NCI-H2171 treated with DMSO at 0.1 percent for 48 hours (cell line): Measurements from ENCODE around the gene PLCB4.

Experiments
- DNase-seq: peaks from one replicate; lab custom pipeline; 2025; lab: John Stamatoyannopoulos, UW

The PLCB4 gene

GRCh38 chr20:9061434-9061833 lies 7.5 kb upstream of the PLCB4 start:
- no peak for DNase-seq

- no peak for DNase-seq
Measured at GRCh38 chr20:9062066-9062465, 6.8 kb upstream of the PLCB4 start.

DNA sequence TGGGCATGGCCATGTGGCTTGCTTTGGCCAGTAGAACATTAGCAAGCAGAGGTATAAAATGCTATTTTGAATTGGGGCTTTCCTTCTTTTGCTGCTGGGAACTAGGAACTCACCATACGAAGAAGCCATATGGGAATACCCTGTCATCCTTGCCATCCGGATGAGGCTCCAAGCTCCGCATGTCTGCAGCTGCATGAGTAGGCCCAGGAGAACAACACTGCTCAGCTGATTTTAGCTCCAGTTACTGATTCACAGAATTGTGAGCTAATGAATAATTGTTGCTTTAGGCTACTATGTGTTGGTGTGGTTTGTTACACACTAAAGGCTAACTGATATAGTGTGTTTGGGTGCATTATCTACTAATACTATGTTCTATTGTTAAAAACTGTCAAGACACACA lies 2.7 kb upstream of the PLCB4 start:
- DNase-seq, result peak; percentile 79

DNA sequence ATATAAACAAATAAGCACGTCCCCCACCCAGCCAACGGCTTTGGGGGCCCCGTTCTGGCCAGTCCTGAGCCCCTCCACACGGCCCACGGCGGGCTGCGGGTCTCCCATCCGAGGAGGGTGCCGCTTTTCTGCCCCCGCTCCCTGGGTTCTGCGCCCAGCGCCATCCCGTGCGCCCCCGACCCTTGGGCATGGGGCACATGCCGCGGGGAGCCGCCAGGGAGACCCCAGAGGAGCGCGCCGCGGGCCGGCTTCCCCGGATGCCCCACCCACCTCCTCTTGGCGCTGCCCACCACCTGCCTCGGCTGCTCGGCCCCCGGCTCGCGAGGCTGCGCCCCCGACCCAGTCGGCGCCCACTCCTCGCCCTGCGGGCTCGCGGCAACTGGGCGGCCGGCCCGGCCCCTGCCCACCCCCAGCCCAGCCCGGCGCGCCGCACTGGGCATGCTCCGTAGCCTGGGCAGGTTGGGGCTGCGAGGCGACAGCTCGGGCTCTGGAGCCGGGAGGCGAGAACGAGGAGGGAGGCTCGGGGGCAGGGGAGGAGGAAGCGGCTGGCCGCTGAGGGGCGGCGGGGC lies 570 bp upstream of the PLCB4 start:
- DNase-seq, result peak; percentile 75

DNA sequence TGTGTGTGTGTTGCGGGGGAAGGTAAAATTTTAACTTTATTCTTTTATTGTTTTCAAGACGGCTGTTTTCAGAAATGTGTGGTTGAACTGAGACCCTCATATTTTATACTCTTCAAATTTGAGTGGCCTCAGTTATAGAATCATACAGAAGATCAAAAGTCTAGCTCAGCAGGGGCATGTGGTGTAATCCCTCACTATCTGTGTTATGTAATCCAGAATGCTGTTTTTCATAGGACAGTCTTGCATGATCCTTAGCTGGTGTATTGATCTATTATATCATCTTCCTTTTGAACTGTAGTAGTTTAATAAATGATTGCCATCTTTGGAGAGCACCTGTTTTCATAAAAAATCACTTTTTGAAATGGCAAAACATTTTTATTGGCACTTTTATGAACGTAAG lies 1.4 kb downstream of the PLCB4 start:
- DNase-seq, result peak; percentile 13

DNA sequence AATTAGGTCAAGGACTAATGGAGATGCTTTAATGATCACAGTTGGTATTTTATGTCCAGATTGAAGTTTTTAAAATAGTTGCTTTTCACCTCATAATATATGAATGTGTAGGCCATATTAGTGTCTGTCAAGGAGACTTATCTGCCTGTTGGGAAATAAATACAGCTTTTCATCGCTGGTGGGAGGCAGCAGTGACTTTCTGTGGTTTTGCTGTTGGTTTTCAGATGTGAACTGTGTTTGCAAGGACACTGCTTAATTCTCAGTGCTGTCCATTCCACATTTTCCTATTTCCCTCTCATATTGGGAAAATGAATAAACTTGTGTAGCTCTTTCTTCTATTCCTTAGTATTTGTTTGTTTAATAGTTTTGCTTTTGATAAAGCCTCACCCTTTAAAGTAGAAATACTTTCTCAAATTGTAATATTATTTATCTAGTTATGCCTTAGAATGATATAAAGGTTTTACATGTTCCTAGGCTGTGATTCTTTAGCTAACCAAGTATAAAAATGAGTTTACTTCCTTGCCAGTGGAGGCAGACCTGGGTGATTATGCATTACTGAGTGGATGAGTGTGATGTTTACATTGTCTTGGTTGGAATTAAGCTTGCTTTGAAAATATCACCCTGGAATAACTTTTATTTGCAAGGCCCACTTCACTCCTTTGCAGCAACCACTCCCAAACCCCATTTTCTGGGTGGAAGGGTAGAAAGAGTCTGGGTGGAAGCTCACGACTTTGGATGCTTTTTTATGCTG lies 3.3 kb downstream of the PLCB4 start:
- DNase-seq, result no peak

DNA sequence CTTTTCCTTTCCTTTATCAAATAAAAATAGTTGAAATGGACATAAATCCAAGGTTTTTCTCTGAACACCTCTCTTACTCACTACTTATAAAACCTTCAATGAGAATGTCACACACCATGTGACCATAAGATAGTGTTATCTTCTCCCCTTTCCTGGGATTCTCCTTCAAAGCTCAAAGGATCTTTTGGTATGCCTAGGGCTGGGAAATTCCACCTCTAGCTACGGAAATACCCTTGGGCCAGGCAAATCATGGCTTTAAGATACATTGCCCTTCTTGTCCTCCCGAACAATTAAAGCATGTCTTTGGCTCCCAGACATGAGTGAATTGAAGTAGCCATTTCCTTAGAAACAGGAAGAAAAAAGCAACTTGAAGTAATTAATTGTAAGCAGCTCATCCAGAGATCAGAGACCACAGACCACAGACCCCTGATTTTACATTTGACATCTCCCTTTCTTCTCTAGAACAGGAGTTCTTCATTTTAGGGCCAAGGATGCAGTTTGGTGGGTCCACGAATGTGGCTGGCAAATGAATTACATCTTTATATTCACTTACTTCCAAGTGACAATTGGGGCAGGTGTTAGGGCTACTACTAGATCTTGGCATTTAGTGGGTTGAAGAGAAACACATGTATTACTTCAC lies 4.1 kb downstream of the PLCB4 start:
- no peak for DNase-seq

DNA sequence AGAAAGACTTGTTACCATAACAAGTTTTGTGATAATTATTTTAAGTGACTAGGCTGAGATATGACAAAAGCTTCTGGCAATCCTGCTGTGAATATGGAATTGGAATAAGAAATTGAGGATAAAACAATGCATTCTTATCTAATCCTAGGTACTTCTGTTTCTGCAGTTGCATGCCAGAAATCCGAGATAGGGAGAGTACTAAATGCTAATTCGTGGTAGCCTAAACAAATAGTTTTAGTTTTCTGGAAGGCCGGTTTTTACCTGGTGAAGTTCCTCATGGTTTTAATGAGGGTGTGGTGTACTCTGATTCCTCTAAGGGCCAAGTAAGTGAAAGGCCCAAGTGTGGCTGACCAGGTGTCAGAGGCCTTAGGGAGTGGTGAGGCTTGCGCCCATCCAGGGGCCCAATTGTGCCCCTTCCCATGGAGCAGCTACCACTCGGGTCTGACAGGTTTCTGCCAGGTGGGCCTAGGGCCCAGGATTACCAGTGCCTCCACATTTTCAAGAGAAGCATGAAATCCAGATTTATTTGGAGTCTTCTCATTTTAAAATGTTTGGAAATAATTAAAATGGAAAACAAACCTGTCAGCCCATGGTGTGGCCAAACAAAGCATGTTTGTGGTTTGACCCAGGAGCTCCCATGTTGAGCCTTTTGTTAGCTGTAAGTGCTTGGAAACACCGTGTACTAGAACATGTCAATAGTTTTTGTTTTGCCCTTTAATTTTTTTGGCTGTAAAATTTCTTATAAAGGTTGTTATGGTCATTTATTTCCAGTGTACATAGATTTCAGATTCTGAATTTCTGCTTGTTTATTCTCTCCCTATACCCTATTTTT lies 6.6 kb downstream of the PLCB4 start:
- DNase-seq, result no peak

DNA sequence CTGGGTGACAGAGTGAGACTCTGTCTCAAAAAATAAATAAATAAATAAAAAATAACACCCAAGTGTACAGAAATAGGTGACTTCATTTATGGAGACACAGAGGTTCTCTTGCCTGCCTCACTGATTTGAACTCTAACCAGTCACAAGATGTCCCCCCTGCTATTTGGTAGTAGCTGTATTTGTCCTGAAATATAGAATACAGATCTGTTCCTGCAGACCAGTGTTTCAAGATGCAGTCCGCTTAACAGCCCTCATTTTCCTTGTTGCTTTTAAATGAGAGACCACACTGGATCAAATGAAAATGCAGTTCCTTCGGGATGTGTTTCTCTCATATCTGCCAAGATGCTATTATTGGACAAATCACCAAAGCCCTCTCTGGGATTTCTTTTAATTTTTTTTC lies 7.6 kb downstream of the PLCB4 start:
- DNase-seq, result no peak

- peak; percentile 96 for DNase-seq
Measured at GRCh38 chr20:9078826-9079731, 10.2 kb downstream of the PLCB4 start.

GRCh38 chr20:9081423-9081966 lies 12.6 kb downstream of the PLCB4 start:
- DNase-seq, result peak; percentile 76

DNA sequence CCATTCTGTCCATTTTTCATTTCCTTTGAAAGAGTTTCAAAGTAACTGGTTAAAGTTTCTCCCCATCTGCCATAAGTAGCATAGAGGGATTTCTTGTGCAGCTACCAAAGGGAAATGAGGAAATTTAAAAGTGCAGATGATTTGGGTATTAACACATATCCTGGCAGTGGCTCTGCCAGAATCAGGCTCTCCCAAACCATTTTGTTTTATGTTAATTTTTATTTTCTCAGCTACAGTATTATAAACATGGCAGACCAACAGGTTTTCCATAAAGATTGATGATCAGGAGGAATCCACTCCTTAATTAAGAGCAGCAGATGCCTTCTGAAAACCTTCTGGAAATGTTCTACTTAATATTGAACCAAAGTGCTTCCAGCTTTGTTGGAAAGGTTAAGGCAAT lies 13.9 kb downstream of the PLCB4 start:
- no peak for DNase-seq

DNA sequence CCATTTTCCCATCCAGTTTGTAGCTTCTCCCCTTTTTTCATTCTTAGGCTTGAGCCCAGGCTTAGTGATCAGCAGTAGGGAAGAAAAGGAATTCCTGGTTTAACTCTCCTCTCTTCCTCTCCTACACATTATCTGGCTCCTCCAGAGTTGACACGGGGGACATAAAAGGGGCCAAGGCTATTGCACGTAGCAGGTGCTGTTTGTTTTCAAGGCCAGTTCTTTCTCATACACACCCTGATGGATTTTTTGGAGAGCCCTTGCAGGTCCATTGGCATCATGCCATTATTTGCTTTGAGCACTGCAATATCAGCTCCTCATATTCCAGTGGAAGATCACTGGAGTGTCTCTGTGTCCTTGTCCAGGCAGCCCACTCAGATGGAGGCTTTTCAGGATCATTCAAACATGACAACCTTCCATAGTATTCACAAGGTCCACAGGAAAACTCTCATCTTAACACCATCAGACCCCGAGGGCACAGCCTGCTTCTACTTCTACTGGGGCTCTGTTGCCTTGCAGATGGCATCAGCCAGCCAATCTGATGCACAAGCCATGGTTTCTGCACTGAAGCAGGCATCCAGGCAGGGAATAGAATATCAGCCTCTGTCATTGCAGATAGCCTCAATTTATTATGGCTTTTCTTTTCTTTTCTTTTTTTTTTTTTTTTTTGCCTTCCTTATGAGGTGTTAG lies 18.8 kb downstream of the PLCB4 start:
- DNase-seq, result peak; percentile 71

- DNase-seq, result no peak
Measured at GRCh38 chr20:9088556-9088955, 19.7 kb downstream of the PLCB4 start.

GRCh38 chr20:9092113-9092512 lies 23.2 kb downstream of the PLCB4 start:
- DNase-seq, result no peak

DNA sequence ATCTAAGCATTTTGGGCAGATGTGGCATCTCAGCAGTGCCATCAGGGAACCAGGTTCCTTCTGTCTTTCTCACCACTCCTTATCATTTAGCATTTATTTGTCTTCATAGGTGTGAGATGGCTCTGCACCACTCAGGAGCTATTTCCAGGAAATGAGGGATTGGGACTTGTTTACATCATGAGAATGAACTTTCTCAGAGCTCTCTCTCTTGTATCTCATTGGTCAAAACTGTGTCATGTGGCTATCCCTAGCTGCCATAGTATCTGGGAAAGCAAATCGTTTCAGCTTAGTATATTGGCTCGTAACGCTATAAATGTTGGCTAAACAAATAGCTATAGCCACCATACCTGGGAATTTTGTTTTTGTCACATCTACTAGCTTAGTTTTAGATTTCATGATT lies 23.8 kb downstream of the PLCB4 start:
- DNase-seq, result no peak

DNA sequence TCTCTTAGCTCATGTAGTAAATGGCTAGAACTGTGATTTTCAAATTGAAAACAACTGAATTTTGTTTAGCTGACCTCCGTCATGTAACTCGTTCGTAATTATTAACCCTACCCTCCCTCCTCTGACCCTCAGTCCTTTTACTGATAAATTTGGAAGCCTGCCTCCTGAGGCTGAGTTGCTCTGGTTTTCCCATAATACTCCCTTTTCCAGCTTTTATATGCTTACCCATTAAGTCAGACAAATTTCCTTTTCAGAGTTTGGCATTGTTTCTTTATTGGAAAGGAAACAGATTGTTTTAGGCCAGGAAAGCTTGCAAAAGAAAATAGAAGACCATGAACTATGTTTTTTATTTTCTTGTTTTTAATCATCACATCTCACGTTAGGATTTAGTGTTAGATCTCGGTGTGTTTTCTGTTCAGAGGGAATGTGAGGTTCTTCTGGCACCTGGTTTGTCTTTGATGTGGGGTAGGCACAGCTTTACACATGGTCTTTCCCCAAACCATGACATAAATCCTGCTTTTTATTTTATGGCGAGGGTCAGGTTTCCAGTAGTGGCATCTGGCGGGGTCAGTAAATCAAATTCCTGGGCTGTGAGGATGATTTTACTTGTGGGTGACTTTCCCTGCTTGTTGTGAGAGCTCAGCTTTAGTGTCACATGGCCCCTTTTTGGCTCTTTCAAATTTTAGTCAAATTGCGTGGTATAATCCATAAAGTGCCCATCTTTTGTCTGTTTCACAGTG lies 24.5 kb downstream of the PLCB4 start:
- DNase-seq, result peak; percentile 72

GRCh38 chr20:9099372-9099771 lies 30.5 kb downstream of the PLCB4 start:
- no peak for DNase-seq

DNA sequence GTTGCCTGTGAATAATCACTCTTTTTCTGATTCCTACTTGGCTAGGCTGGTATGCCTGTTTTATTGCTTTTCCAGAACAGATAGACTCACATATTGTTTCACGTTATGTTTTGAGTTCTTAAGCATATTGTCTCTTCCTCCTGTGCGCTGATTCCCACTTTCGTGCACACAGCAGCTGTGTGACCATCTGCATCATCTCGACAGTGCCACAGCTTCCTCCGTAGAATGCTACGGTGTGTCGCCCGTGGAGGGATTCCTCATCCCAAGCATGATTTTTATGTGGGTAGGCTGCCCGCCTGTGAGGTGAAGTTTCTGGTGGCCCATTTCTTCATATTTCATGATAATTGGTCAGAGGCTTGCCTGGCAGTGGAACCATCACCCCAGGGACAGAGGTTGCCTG lies 31.8 kb downstream of the PLCB4 start:
- DNase-seq, result peak; percentile 90

DNA sequence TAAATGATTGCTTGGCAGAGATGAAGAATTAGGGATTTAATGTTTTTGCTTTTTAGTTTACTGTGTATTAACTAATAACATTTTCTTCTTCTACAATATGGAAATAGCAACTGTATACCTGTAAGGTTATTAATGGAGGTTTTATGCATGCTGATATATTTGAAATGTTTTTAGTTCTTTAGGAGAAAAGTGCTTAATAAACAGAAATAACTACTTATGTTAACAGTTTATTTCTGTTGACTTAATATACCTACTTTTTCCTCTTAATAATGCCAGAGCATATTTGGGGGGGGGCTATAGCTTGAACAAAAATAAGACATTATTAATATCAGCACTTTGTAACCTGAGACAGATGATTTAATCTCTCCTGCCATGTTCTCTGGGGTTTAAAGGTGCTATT lies 33.6 kb downstream of the PLCB4 start:
- DNase-seq, result no peak
